ENCODE results near the gene JAML.

Gene JAML

DNA sequence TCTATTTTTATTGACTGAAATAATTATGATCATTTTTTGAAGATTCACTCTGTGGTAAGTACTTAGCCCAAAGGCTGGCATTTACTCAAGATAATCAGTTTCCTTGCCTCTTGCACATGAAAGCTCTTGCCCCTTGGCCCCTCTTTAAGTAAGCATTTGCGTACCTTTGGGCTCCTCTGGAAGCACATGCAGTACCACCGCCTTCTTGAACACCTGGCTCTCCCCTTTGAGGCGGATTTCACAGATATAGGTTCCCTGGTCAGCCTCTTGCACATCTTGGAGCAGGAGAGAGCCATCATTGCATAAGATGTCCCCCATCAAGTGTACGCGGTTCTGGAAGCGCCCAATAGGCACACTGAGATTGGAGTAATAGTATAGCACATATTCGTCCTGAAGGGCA lies 14.5 kb downstream of the JAML start:
- TF ChIP-seq, protein P1, sequence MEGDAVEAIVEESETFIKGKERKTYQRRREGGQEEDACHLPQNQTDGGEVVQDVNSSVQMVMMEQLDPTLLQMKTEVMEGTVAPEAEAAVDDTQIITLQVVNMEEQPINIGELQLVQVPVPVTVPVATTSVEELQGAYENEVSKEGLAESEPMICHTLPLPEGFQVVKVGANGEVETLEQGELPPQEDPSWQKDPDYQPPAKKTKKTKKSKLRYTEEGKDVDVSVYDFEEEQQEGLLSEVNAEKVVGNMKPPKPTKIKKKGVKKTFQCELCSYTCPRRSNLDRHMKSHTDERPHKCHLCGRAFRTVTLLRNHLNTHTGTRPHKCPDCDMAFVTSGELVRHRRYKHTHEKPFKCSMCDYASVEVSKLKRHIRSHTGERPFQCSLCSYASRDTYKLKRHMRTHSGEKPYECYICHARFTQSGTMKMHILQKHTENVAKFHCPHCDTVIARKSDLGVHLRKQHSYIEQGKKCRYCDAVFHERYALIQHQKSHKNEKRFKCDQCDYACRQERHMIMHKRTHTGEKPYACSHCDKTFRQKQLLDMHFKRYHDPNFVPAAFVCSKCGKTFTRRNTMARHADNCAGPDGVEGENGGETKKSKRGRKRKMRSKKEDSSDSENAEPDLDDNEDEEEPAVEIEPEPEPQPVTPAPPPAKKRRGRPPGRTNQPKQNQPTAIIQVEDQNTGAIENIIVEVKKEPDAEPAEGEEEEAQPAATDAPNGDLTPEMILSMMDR (conservative IDR thresholded peaks at IDR 0.05): no peak
- H3K27ac ChIP-seq: no peak overlapping the region

- TF ChIP-seq, protein P1 (conservative IDR thresholded peaks at IDR 0.05): no peak
- no peak overlapping the region for H3K27ac ChIP-seq
Observed at GRCh38 chr11:118209033-118209432, 15.8 kb downstream of the JAML start.

GRCh38 chr11:118207079-118207478 lies 17.7 kb downstream of the JAML start:
- TF ChIP-seq, protein P1 (conservative IDR thresholded peaks at IDR 0.05): no peak
- H3K27ac ChIP-seq: no peak overlapping the region

GRCh38 chr11:118206391-118207031 lies 18.3 kb downstream of the JAML start:
- TF ChIP-seq, protein P1 (conservative IDR thresholded peaks at IDR 0.05): no peak
- no peak overlapping the region for H3K27ac ChIP-seq

DNA sequence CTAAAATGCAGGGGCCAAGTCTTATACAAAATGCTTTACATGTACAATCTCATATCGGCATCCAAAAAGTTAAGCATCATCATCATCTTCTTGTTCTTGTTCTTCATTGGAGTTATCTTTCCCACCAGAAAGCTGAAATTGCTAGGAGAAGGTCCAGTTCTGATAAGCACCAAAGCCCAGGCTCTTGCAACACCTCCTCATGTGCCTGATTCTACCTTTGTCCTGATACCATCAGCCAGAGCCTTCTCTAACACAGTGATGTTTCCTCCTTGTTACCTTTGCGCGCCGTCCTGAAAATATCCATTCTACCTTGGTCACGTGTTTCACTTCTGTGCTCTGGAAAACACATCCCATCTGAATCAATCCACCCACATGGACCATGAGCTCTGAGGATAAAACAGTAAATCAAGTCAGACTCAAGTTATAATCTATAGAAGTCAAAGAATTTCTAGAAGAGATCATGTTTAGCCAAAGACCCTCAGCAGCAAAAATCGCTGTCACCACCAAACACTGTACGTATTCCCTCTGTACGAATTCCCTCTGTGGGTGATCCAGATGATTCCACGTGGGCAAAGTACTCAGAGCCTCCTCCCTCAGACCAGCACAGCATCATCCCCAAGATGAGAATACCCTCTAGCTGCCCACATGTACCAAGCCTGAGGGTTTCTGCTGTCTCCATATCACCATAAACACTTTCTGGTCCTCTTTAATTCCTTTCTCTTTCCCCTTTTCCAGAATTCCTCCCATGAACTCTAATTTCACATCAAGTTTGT lies 19.0 kb downstream of the JAML start:
- TF ChIP-seq, protein P1 (conservative IDR thresholded peaks at IDR 0.05): no peak
- H3K27ac ChIP-seq: no peak overlapping the region

DNA sequence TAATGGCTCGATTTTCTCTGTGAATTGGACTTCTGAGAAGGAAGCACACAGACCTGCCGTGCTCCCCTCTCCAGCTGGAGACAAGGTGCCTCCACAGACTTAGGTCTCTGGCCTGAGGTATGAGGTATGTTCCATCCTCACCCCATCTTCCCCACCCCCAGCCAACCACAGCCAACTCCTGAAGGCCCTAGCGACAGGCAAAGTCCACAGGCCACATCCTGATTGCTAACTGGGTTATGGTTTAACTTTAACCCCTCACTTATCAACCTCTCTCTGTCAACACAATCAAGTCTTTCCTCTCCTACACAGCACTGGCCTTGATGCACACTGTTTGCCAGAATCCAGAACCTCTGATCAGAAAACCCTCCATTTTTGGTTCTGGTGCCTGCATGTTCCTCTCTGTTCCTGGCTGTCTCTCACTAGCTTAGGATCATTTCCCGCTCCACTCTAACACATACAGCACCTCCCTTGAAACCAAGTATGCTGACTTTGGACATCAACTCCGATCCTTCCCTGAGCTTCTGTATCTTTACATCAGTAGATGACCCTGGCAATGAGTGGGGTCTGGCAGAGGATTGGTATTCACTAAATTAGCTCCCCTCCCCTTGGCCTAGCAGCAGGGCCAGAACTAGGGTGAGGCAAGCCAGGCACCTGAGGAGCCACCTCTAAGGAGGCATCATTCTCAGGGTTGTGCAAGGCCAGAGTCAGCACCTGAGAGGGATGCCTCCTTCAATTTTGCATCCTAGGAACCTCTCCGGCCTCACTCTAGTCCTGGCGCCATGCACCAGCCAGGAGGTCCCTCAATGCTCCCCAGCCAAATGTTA lies 22.0 kb downstream of the JAML start:
- TF ChIP-seq, protein P1 (conservative IDR thresholded peaks at IDR 0.05): no peak
- no peak overlapping the region for H3K27ac ChIP-seq

- no peak overlapping the region for H3K27ac ChIP-seq
- TF ChIP-seq, protein P1 (conservative IDR thresholded peaks at IDR 0.05): no peak
Observed at GRCh38 chr11:118201966-118202365, 22.8 kb downstream of the JAML start.
